OCI-LY7 (cell line): ENCODE measurements around the gene ICA1. TPM values are rescaled to one million over a fixed set of nuclear protein-coding genes. Genes with fewer than 3 reads are reported as not detected.

ENCODE experiments used
- BruUV-seq: library from RNA; stranded (reverse); fragments of 400-500 nt; replicated peaks from 2 replicates; lab custom pipeline; 2021; lab: Mats Ljungman, UMichigan
- CTCF ChIA-PET: fragments of 300-600 bp; sonication (Branson Sonifier 250); formaldehyde crosslinking; loops from one replicate; lab custom pipeline; 2022; ENCODE audit warnings: antibody characterized with exemption; ENCODE audit not compliant: unreplicated experiment; lab: Charles Lee
- POLR2A ChIA-PET: fragments of 300-600 bp; sonication (Branson Sonifier 250); formaldehyde crosslinking; loops from one replicate; lab custom pipeline; 2022; ENCODE audit warnings: antibody characterized with exemption; lab: Charles Lee
- DNase-seq: peaks from one replicate; pipeline ENCODE4 v3.0.0-alpha.2; 2015; ENCODE audit warnings: low spot score
- H2AFZ ChIP-seq: fragments of 200-600 bp; sonication (generic), shearing (Covaris generic); 2 replicates; pipeline ENCODE4 v1.6.1; 2014; ENCODE audit warnings: mild to moderate bottlenecking, antibody characterized with exemption, low read length, moderate library complexity
- H3K27ac ChIP-seq: fragments of 200-600 bp; sonication (generic); 2 replicates; pipeline ENCODE4 v1.5.1; 2014; ENCODE audit warnings: mixed run types, low read depth, mild to moderate bottlenecking, moderate library complexity, low read length, inconsistent platforms; ENCODE audit not compliant: poor library complexity, severe bottlenecking
- H3K36me3 ChIP-seq: fragments of 200-600 bp; sonication (generic); 2 replicates; pipeline ENCODE4 v1.6.1; 2014; ENCODE audit warnings: mild to moderate bottlenecking, antibody characterized with exemption, low read length, moderate library complexity, mixed read lengths; ENCODE audit not compliant: insufficient read depth
- H3K4me1 ChIP-seq: fragments of 200-600 bp; sonication (generic); 2 replicates; pipeline ENCODE4 v1.5.1; 2014; ENCODE audit warnings: mild to moderate bottlenecking, low read length; ENCODE audit not compliant: insufficient read depth, poor library complexity, severe bottlenecking
- H3K4me2 ChIP-seq: fragments of 200-600 bp; sonication (generic); 2 replicates; pipeline ENCODE4 v1.6.1; 2014; ENCODE audit warnings: mild to moderate bottlenecking, low read length
- H3K4me3 ChIP-seq: fragments of 200-600 bp; sonication (generic); 2 replicates; pipeline ENCODE4 v1.5.1; 2014; ENCODE audit warnings: mild to moderate bottlenecking, low read depth, low read length; ENCODE audit not compliant: poor library complexity, severe bottlenecking
- H3K79me2 ChIP-seq: fragments of 200-600 bp; sonication (generic); 2 replicates; pipeline ENCODE4 v1.6.1; 2016; ENCODE audit warnings: low read depth, mild to moderate bottlenecking, low read length, moderate library complexity, mixed read lengths; ENCODE audit not compliant: insufficient read depth
- H3K9me2 ChIP-seq: fragments of 200-600 bp; sonication (generic); 2 replicates; pipeline ENCODE4 v1.6.1; 2016; ENCODE audit warnings: mild to moderate bottlenecking, low read length, mixed read lengths; ENCODE audit not compliant: insufficient read depth
- H3K9me3 ChIP-seq: fragments of 200-600 bp; sonication (generic); 2 replicates; pipeline ENCODE4 v1.6.1; 2014; ENCODE audit warnings: mild to moderate bottlenecking, mixed run types, low read length, mixed read lengths
- H4K20me1 ChIP-seq: fragments of 200-600 bp; sonication (generic); 2 replicates; pipeline ENCODE4 v1.6.1; 2014; ENCODE audit warnings: mild to moderate bottlenecking, antibody characterized with exemption, low read length, moderate library complexity, mixed read lengths; ENCODE audit not compliant: insufficient read depth
- CTCF ChIP-seq: fragments of 200-600 bp; sonication (generic); conservative IDR thresholded peaks from 2 replicates; pipeline ENCODE4 v1.5.1; 2014; ENCODE audit warnings: mild to moderate bottlenecking, antibody characterized with exemption, low read length, moderate library complexity, mixed read lengths
- EZH2phosphoT487 ChIP-seq: fragments of 200-600 bp; sonication (generic); IDR thresholded peaks from 2 replicates; pipeline ENCODE4 v1.6.1; 2018; ENCODE audit warnings: low read depth, borderline replicate concordance, mild to moderate bottlenecking, mixed run types, antibody characterized with exemption, low read length, moderate library complexity, mixed read lengths
- intact Hi-C: fragments of 100-400 bp; cut with micrococcal nuclease; formaldehyde crosslinking; loops from one replicate; pipeline ENCODE4 v1.10.0; 2022; ENCODE audit not compliant: unreplicated experiment
- total RNA-seq, 2 experiments: library from RNA; depleted of rRNA in 1 of 2; stranded (reverse); fragments of >200 nt in 1 of 2; shearing (Covaris generic) in 1 of 2; gene quantifications; 2 replicates each; pipeline ENCODE4 v1.2.3, GENCODE V29; 2014 to 2022

The ICA1 gene
- total RNA-seq, 2 experiments from 2014 or later = 0.49 TPM; not detected in 1

GRCh38 chr7:8190119-8190895 lies 71.7 kb downstream of the ICA1 start:
- Histone ChIP-seq H3K9me2 (no peaks in the 10 kb centered on the region), H3K36me3 (no peaks in the 10 kb centered on the region), H3K79me2 (no peaks in the 10 kb centered on the region), H2AFZ (no peak overlapping the region; the same call in 1 of the 2 replicates), H3K4me1 (no peaks in the 10 kb centered on the region), H4K20me1 (no peaks in the 10 kb centered on the region), H3K4me2 (no peak overlapping the region), H3K4me3 (no peak overlapping the region), H3K27ac (no peak overlapping the region), H3K9me3 (no peaks in the 10 kb centered on the region)
- ChIA-PET CTCF (interaction anchor here (1.1 to 1.9 kb wide), 3 partner anchors 11 to 509 kb away, joined by 3 to 7 read pairs (median 3); no protein-coding TSS in a partner anchor), POLR2A (interaction anchor here (0.9 to 1.4 kb wide), 2 partner anchors 247 to 548 kb away, joined by 4 to 5 read pairs; no protein-coding TSS in a partner anchor)
- no TSS peak for BruUV-seq
- intact Hi-C loops = loop anchor here (1.0 to 5.0 kb wide), 5 partner anchors 60 to 598 kb away; no protein-coding TSS in a partner anchor
- TF ChIP-seq CTCF (peak; percentile 94), EZH2phosphoT487 (no peak)
- peak; percentile 74 for DNase-seq

- no peak for TF ChIP-seq CTCF
- TF ChIP-seq EZH2phosphoT487 = no peak
- DNase-seq = no peak
- ChIA-PET CTCF (interaction anchor here (1.1 to 1.9 kb wide), 3 partner anchors 10 to 508 kb away, joined by 3 to 7 read pairs (median 3); no protein-coding TSS in a partner anchor), POLR2A (interaction anchor here (0.6 to 1.4 kb wide), 2 partner anchors 11 to 547 kb away, joined by 5 to 6 read pairs; no protein-coding TSS in a partner anchor)
- intact Hi-C loops = loop anchor here (1.0 to 5.0 kb wide), 5 partner anchors 59 to 597 kb away; no protein-coding TSS in a partner anchor
- H3K4me2 ChIP-seq = no peak overlapping the region
- H3K9me2 ChIP-seq = no peaks in the 10 kb centered on the region
- H3K4me1 ChIP-seq = no peaks in the 10 kb centered on the region
- no peak overlapping the region for H3K4me3 ChIP-seq
- no peaks in the 10 kb centered on the region for H3K79me2 ChIP-seq
- H4K20me1 ChIP-seq = no peaks in the 10 kb centered on the region
- BruUV-seq = no TSS peak
- no peaks in the 10 kb centered on the region for H3K36me3 ChIP-seq
- no peak overlapping the region for H3K27ac ChIP-seq
- H3K9me3 ChIP-seq = no peaks in the 10 kb centered on the region
- no peak overlapping the region for H2AFZ ChIP-seq
Observed at GRCh38 chr7:8189625-8190024, 72.3 kb downstream of the ICA1 start.
